SK-N-SH treated with all-trans-retinoic acid at 6 μM for 48 hours (cell line): ENCODE measurements around the gene RBM42.

Experiments used
- PPARA ChIP-seq: fragments of 250-450 bp; sonication (Bioruptor Pico); IDR thresholded peaks from 2 replicates; pipeline ENCODE4 v1.5.0; 2020; ENCODE audit warnings: mild to moderate bottlenecking, borderline replicate concordance
- TF ChIP-seq, protein P1 (sequence below): fragments of 250-450 bp; sonication (Bioruptor Pico); IDR thresholded peaks from 2 replicates; pipeline ENCODE4 v1.5.1; 2021; ENCODE audit warnings: mild to moderate bottlenecking, moderate library complexity

GRCh38 chr19:35590875-35591274 is 38.0 kb upstream of the RBM42 start:
- TF ChIP-seq, protein P1, sequence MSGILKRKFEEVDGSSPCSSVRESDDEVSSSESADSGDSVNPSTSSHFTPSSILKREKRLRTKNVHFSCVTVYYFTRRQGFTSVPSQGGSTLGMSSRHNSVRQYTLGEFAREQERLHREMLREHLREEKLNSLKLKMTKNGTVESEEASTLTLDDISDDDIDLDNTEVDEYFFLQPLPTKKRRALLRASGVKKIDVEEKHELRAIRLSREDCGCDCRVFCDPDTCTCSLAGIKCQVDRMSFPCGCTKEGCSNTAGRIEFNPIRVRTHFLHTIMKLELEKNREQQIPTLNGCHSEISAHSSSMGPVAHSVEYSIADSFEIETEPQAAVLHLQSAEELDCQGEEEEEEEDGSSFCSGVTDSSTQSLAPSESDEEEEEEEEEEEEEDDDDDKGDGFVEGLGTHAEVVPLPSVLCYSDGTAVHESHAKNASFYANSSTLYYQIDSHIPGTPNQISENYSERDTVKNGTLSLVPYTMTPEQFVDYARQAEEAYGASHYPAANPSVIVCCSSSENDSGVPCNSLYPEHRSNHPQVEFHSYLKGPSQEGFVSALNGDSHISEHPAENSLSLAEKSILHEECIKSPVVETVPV (CRISPR knock-in tag), result no peak
- TF ChIP-seq PPARA (CRISPR knock-in tag), result no peak
